Measurements from ENCODE around the gene CYP27C1.

- TF ChIP-seq POLR2A (IDR thresholded peaks at IDR 0.05) = no peak
- no peak for TF ChIP-seq CTCF (IDR thresholded peaks at IDR 0.05)
- no peak for TF ChIP-seq POLR2AphosphoS5 (IDR thresholded peaks at IDR 0.05)
These were observed 59.4 kb downstream of the CYP27C1 start for GRCh38 chr2:127160676-127161075.
